GM12864 (cell line): ENCODE data around the gene FSCN2.

ENCODE experiments used
- DNase-seq: peaks from one replicate; pipeline ENCODE4 v3.0.0-alpha.2; 2011; ENCODE audit warnings: low read depth
- H3K4me3 ChIP-seq: 2 replicates; pipeline ENCODE4 v1.5.1; 2011; ENCODE audit warnings: mild to moderate bottlenecking, low read depth, low read length, control low read depth
- TF ChIP-seq, protein P1 (sequence below): IDR thresholded peaks from 2 replicates; pipeline ENCODE4 v1.5.1; 2011; ENCODE audit warnings: low read depth, mild to moderate bottlenecking, moderate library complexity, low read length, control low read depth, inconsistent platforms; ENCODE audit errors: missing control alignments

The FSCN2 gene

DNA sequence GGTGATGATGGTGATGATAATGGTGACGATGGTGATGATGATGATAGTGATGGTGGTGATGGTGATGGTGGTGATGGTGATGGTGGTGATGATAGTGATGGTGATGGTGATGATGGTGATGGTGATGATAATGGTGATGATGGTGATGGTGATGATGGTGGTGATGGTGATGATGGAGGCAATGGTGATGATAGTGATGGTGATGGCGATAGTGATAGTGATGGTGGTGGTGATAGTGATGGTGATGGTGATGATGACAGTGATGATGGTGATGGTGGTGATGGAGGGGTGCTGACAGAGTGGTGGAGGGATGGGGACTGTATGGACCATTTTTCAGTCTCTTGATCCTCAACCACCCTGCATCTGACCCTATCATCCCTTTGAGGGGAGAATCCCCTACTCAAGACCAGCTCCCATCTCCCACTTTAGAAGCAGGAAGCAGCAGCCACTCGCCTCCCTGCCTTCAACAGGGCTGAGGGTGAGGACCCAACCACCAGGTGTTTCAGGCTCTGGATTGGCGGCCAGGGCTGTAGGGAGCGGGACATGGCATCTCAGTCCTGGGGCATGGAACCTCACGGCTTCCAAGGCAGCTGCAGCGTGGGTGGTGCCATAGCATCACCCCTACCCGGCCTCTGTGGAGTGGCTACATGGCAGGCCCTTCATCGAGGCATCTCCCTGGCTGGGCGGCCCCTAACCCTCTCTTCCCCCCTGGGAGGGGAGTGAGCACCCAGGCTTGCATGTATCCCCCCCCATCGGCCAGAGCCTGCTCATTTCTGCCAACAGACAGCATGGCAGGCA lies 4.5 kb downstream of the FSCN2 start:
- TF ChIP-seq, protein P1, sequence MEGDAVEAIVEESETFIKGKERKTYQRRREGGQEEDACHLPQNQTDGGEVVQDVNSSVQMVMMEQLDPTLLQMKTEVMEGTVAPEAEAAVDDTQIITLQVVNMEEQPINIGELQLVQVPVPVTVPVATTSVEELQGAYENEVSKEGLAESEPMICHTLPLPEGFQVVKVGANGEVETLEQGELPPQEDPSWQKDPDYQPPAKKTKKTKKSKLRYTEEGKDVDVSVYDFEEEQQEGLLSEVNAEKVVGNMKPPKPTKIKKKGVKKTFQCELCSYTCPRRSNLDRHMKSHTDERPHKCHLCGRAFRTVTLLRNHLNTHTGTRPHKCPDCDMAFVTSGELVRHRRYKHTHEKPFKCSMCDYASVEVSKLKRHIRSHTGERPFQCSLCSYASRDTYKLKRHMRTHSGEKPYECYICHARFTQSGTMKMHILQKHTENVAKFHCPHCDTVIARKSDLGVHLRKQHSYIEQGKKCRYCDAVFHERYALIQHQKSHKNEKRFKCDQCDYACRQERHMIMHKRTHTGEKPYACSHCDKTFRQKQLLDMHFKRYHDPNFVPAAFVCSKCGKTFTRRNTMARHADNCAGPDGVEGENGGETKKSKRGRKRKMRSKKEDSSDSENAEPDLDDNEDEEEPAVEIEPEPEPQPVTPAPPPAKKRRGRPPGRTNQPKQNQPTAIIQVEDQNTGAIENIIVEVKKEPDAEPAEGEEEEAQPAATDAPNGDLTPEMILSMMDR: no peak
- no peak for DNase-seq
- no peak overlapping the region for H3K4me3 ChIP-seq

DNA sequence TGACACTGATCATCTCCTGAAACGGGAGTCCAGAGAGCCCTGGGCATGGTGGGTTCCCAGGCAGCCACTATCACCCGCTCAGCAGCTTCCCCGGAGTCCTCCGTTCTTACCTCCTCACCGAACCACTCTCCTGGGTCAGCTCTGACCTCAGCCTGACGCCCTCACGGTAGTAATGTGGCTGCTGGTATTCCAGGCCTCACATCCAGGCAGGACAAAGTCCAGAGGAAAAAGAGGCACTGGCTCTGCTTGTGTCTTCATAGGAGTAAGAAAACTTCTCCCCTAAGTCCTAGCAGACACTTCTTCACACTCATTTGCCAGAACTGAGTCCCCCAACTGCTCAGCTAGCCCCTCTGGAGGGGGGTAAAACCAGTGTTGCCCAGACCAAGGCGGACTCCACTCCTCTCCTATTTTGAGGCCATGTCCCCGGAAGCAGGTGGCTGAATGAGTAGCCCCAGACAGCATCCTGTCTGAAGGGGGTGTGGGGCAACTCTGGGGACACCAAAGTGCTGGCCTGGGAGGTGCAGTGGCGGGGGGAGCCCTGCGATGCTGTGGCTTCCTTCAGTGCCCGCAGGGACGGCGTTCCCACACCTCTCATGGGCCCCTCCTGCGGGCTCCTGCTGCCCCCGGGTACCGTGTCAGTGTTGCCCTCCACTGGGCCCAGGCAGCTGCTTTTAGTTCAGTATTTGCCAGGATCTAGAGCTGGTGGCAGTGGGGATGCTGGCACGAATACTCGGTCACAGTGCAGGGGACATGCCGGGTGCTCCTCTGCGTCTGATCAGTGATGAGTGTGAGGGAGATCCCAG lies 5.4 kb downstream of the FSCN2 start:
- TF ChIP-seq, protein P1: no peak
- no peak overlapping the region for H3K4me3 ChIP-seq
- no peak for DNase-seq

DNA sequence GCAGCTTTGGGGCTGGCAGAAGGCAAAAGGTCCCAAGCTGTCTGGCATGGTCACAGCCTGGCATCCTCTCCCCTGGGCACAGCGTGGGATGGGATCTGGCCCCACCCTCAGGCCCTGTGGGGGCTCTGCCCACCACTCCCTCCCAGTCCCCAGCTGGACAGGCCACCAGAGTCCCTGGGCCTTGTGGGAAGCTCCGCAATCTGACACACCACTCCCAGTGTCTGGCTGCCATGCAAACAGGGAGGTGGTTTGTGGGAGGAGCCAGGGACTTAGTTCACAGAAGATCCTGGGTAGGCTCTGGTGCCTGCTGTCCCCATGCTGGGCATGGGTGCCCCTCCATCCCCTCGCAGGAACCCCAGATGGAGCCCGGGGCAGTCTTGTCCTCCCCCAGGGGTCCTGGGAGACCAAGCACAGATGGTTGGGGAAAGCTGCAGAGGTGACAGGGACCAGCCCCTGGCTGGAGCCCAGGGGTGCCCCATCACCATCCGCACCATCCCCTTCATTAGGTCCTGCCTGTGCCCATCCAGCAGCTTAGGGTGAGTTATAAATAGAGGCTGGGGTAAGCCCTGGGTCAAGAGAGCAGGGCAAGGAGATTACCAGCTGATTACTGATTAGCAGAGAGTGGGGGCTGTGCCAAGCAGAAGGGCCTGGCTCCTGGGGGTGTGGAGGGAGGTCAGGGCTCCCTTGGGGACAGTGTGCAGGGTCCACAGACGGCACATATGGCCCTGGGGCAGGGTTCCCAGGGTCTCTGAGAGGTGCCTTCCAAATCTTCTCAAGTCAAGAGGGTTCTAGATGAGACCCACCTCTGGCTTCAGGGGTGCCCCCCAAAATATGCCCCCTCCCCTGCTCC lies 6.2 kb downstream of the FSCN2 start:
- no peak overlapping the region for H3K4me3 ChIP-seq
- DNase-seq: no peak
- TF ChIP-seq, protein P1: no peak

DNA sequence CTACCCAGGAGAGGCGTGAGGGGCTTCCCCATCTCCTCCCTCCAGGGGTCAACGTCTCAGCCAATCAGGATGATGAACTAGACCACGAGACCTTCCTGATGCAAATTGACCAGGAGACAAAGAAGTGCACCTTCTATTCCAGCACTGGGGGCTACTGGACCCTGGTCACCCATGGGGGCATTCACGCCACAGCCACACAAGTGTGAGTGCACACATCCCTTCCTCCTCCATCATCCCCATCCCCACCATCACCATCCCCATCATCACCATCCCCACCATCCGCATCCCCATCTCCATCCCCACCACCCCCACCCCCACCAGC lies 6.8 kb downstream of the FSCN2 start:
- TF ChIP-seq, protein P1: no peak
- DNase-seq: no peak
- no peak overlapping the region for H3K4me3 ChIP-seq

DNA sequence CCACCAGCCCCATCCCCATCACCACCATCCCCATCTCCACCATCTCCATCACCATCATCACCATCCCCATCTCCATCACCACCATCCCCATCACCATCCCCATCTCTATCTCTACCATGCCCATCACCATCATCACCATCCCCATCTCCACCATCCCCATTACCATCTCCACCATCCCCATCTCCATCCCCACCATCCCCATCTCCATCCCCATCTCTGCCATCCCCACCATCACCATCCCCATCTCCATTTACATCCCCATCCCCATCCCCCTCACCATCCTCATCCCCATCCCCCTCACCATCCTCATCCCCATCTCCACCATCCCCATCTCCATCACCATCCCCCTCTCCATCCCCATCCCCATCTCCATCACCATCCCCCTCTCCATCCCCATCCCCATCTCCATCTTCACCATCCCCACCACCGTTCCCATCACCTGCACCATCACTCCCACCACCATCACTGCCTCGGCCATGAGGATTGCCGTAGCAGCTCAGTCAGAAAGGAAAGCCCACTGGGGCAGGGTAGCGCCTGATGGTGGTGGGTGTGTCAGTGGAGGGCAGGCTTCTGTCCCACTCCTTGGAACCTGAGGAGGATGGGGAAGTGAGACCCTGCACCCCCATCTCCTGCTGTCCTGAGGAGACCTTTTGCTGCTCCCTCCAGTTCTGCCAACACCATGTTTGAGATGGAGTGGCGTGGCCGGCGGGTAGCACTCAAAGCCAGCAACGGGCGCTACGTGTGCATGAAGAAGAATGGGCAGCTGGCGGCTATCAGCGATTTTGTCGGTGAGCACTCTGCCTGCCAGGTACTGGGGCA lies 7.5 kb downstream of the FSCN2 start:
- H3K4me3 ChIP-seq: no peak overlapping the region
- TF ChIP-seq, protein P1: no peak
- DNase-seq: no peak
